Measurements from ENCODE around the gene ABCD4.

Gene ABCD4

GRCh38 chr14:74257941-74258763 lies 44.6 kb downstream of the ABCD4 start:
- DNase-seq: no peak

- DNase-seq: peak; percentile 52
Measured at GRCh38 chr14:74257078-74257940, 45.4 kb downstream of the ABCD4 start.

GRCh38 chr14:74255281-74255680 lies 47.5 kb downstream of the ABCD4 start:
- DNase-seq: no peak

GRCh38 chr14:74249433-74250375 lies 53.0 kb downstream of the ABCD4 start:
- DNase-seq: no peak

GRCh38 chr14:74248017-74248416 lies 54.7 kb downstream of the ABCD4 start:
- DNase-seq: no peak

GRCh38 chr14:74246542-74246941 lies 56.2 kb downstream of the ABCD4 start:
- DNase-seq: no peak

GRCh38 chr14:74245292-74245691 lies 57.4 kb downstream of the ABCD4 start:
- no peak for DNase-seq

- no peak for DNase-seq
Measured at GRCh38 chr14:74244115-74244514, 58.6 kb downstream of the ABCD4 start.

- DNase-seq: no peak
Measured at GRCh38 chr14:74243051-74243450, 59.7 kb downstream of the ABCD4 start.

- DNase-seq: no peak
Measured at GRCh38 chr14:74242780-74243042, 60.0 kb downstream of the ABCD4 start.

- DNase-seq: no peak
Measured at GRCh38 chr14:74242021-74242779, 60.5 kb downstream of the ABCD4 start.

- no peak for DNase-seq
Measured at GRCh38 chr14:74241652-74242017, 61.1 kb downstream of the ABCD4 start.

GRCh38 chr14:74240794-74241651 lies 61.7 kb downstream of the ABCD4 start:
- no peak for DNase-seq

- no peak for DNase-seq
Measured at GRCh38 chr14:74239848-74240793, 62.6 kb downstream of the ABCD4 start.

GRCh38 chr14:74238974-74239847 lies 63.5 kb downstream of the ABCD4 start, which contains the start of gene VSX2:
TSS of gene VSX2 (plus strand) at chr14:74239449. CDS start at chr14:74239562, 113 bp downstream.
- DNase-seq: no peak

- no peak for DNase-seq
Measured at GRCh38 chr14:74237441-74237840, 65.3 kb downstream of the ABCD4 start.
